ENCODE measurements around the gene GALNT13. TPM values are rescaled to one million over a fixed set of nuclear protein-coding genes. Genes with fewer than 3 reads are reported as not detected.

GALNT13 gene
- total RNA-seq, 1 donor from 2014 or later, result 2.0 TPM

- Mint-ChIP-seq H3K27ac (ENCODE audit: unreplicated experiment) (no peak overlapping the region), H3K4me3 (ENCODE audit: unreplicated experiment) (no peak overlapping the region), H3K36me3 (ENCODE audit: low read depth, unreplicated experiment) (no peaks in the 10 kb centered on the region), H3K4me1 (ENCODE audit: low read depth, unreplicated experiment) (no peaks in the 10 kb centered on the region), H3K27me3 (ENCODE audit: low read depth, unreplicated experiment) (no peaks in the 10 kb centered on the region), H3K9me3 (ENCODE audit: unreplicated experiment) (no peaks in the 10 kb centered on the region)
- Histone ChIP-seq H3K27me3 (ENCODE audit: insufficient read depth, low read length) (no peaks in the 10 kb centered on the region), H3K79me2 (ENCODE audit: insufficient read depth, low read length) (no peaks in the 10 kb centered on the region), H3K9me3 (ENCODE audit: insufficient read depth, low read depth, low read length) (no peaks in the 10 kb centered on the region), H3K9ac (ENCODE audit: low read length) (no peak overlapping the region), H3K4me1 (ENCODE audit: insufficient read depth, low read length) (no peaks in the 10 kb centered on the region), H3K4me2 (ENCODE audit: low read length) (no peak overlapping the region), H3K36me3 (ENCODE audit: insufficient read depth, low read length) (no peaks in the 10 kb centered on the region), H2AFZ (ENCODE audit: low read depth, low read length) (no peak overlapping the region), H3K4me3 (ENCODE audit: insufficient read depth, low read depth, low read length) (no peak overlapping the region), H4K20me1 (ENCODE audit: insufficient read depth, low read length) (no peaks in the 10 kb centered on the region), H3K27ac (ENCODE audit: low read depth, low read length) (no peak overlapping the region)
- FAIRE-seq, result no peak
- DNase-seq (ENCODE audit: low read depth), result no peak
- TF ChIP-seq CTCF (IDR thresholded peaks at IDR 0.05; ENCODE audit: insufficient read depth, low read depth, low read length) (no peak), EZH2 (IDR thresholded peaks at IDR 0.05; ENCODE audit: insufficient read depth, low read length) (no peak)
Observed at GRCh38 chr2:153912798-153913396, 41.2 kb downstream of the GALNT13 start.

GRCh38 chr2:153917570-153917969 is 45.8 kb downstream of the GALNT13 start:
- H3K9me3 Mint-ChIP-seq (ENCODE audit: unreplicated experiment), result no peaks in the 10 kb centered on the region
- FAIRE-seq, result no peak

More at GRCh38 chr2:153917570-153917969, 45.8 kb downstream of the GALNT13 start:
- H3K27ac Mint-ChIP-seq (ENCODE audit: unreplicated experiment), result no peak overlapping the region
- no peak overlapping the region for H3K4me3 ChIP-seq (ENCODE audit: insufficient read depth, low read depth, low read length)
- no peaks in the 10 kb centered on the region for H3K36me3 Mint-ChIP-seq (ENCODE audit: low read depth, unreplicated experiment)
- H3K27ac ChIP-seq (ENCODE audit: low read depth, low read length), result no peak overlapping the region
- no peak overlapping the region for H3K4me2 ChIP-seq (ENCODE audit: low read length)
- no peaks in the 10 kb centered on the region for H3K36me3 ChIP-seq (ENCODE audit: insufficient read depth, low read length)
- H3K27me3 ChIP-seq (ENCODE audit: insufficient read depth, low read length), result no peaks in the 10 kb centered on the region
- H3K79me2 ChIP-seq (ENCODE audit: insufficient read depth, low read length), result no peaks in the 10 kb centered on the region
- H3K4me1 Mint-ChIP-seq (ENCODE audit: low read depth, unreplicated experiment), result no peaks in the 10 kb centered on the region
- H3K27me3 Mint-ChIP-seq (ENCODE audit: low read depth, unreplicated experiment), result no peaks in the 10 kb centered on the region
- H2AFZ ChIP-seq (ENCODE audit: low read depth, low read length), result no peak overlapping the region
- no peak overlapping the region for H3K4me3 Mint-ChIP-seq (ENCODE audit: unreplicated experiment)
- no peak for DNase-seq (ENCODE audit: low read depth)
- no peak overlapping the region for H3K9ac ChIP-seq (ENCODE audit: low read length)
- no peaks in the 10 kb centered on the region for H3K4me1 ChIP-seq (ENCODE audit: insufficient read depth, low read length)
- no peaks in the 10 kb centered on the region for H4K20me1 ChIP-seq (ENCODE audit: insufficient read depth, low read length)
- no peaks in the 10 kb centered on the region for H3K9me3 ChIP-seq (ENCODE audit: insufficient read depth, low read depth, low read length)
- no peak for TF ChIP-seq CTCF (IDR thresholded peaks at IDR 0.05; ENCODE audit: insufficient read depth, low read depth, low read length)
- TF ChIP-seq EZH2 (IDR thresholded peaks at IDR 0.05; ENCODE audit: insufficient read depth, low read length), result no peak
